Measurements from ENCODE around the gene MICA.
"Not testable (repeated sequence)": the region's sequence is repeated elsewhere in the genome, so short reads cannot be mapped to it uniquely, and the experiment has no call there.

The MICA gene

GRCh38 chr6:31400467-31401289 lies 2.7 kb upstream of the MICA start:
- Histone ChIP-seq H2BK15ac (replicated peaks; ENCODE audit: low read depth) (no peak overlapping the region), H4K5ac (ENCODE audit: low read length) (no peak overlapping the region), H2AK5ac (ENCODE audit: low read length) (no peak overlapping the region), H3K27ac (ENCODE audit: low read depth, low read length) (peak overlapping the region; percentile 8), H3K36me3 (ENCODE audit: control insufficient read depth, insufficient read depth, low read length) (no peaks in the 10 kb centered on the region), H3K4ac (ENCODE audit: low read depth, low read length) (no peak overlapping the region), H3K18ac (ENCODE audit: low read length) (peak overlapping the region; percentile 1), H3K4me2 (ENCODE audit: low read length) (peak overlapping the region; percentile 49), H3K9ac (ENCODE audit: low read length) (peak overlapping the region; percentile 86), H3K4me3 (ENCODE audit: low read length) (peak overlapping the region; percentile 69), H3K56ac (ENCODE audit: low read length) (peak overlapping the region; percentile 91), H2BK120ac (ENCODE audit: low read depth, low read length) (no peak overlapping the region), H4K8ac (ENCODE audit: low read depth, low read length) (no peak overlapping the region), H3K79me2 (ENCODE audit: control insufficient read depth, insufficient read depth, low read length) (peaks cover 9% of the 10 kb centered on the region), H3K27me3 (ENCODE audit: insufficient read depth, low read length, poor library complexity) (no peaks in the 10 kb centered on the region), H3K4me1 (ENCODE audit: control insufficient read depth, low read depth, low read length) (peaks cover 3% of the 10 kb centered on the region), H3K79me1 (ENCODE audit: low read length) (peaks cover 3% of the 10 kb centered on the region), H3K23ac (ENCODE audit: low read length) (no peak overlapping the region), H2BK5ac (ENCODE audit: low read length) (no peak overlapping the region)
- no CpG with 5 or more reads among the region's 30 CpGs for WGBS (ENCODE audit: extremely low coverage, insufficient coverage, low lambda C conversion rate)
- DNase-seq = peak; percentile 77

GRCh38 chr6:31401403-31401802 lies 2.0 kb upstream of the MICA start:
- Histone ChIP-seq H3K9ac (ENCODE audit: low read length) (peak overlapping the region; percentile 14), H3K36me3 (ENCODE audit: control insufficient read depth, insufficient read depth, low read length) (no peaks in the 10 kb centered on the region), H3K27ac (ENCODE audit: low read depth, low read length) (no peak overlapping the region), H3K56ac (ENCODE audit: low read length) (no peak overlapping the region), H3K4me2 (ENCODE audit: low read length) (no peak overlapping the region), H2BK120ac (ENCODE audit: low read depth, low read length) (no peak overlapping the region), H3K4me1 (ENCODE audit: control insufficient read depth, low read depth, low read length) (peaks cover 6% of the 10 kb centered on the region), H2BK5ac (ENCODE audit: low read length) (no peak overlapping the region), H3K79me2 (ENCODE audit: control insufficient read depth, insufficient read depth, low read length) (peaks cover 15% of the 10 kb centered on the region), H4K5ac (ENCODE audit: low read length) (no peak overlapping the region), H2BK15ac (replicated peaks; ENCODE audit: low read depth) (no peak overlapping the region), H3K79me1 (ENCODE audit: low read length) (peaks cover 5% of the 10 kb centered on the region), H3K27me3 (ENCODE audit: insufficient read depth, low read length, poor library complexity) (no peaks in the 10 kb centered on the region), H3K23ac (ENCODE audit: low read length) (no peak overlapping the region), H3K4ac (ENCODE audit: low read depth, low read length) (no peak overlapping the region), H3K18ac (ENCODE audit: low read length) (no peak overlapping the region), H2AK5ac (ENCODE audit: low read length) (no peak overlapping the region), H3K4me3 (ENCODE audit: low read length) (no peak overlapping the region), H4K8ac (ENCODE audit: low read depth, low read length) (no peak overlapping the region)
- peak; percentile 85 for DNase-seq
- WGBS (ENCODE audit: extremely low coverage, insufficient coverage, low lambda C conversion rate) = no CpG with 5 or more reads among the region's 4 CpGs

GRCh38 chr6:31402324-31403282 lies 792 bp upstream of the MICA start:
- peak overlapping the region; percentile 72 for H3K9ac ChIP-seq (ENCODE audit: low read length)
- peak overlapping the region; percentile 88 for H3K56ac ChIP-seq (ENCODE audit: low read length)
- no peak overlapping the region for H2BK120ac ChIP-seq (ENCODE audit: low read depth, low read length)
- WGBS (ENCODE audit: extremely low coverage, insufficient coverage, low lambda C conversion rate) = no CpG with 5 or more reads among the region's 27 CpGs
- H3K27ac ChIP-seq (ENCODE audit: low read depth, low read length) = peak overlapping the region; percentile 56
- no peaks in the 10 kb centered on the region for H3K36me3 ChIP-seq (ENCODE audit: control insufficient read depth, insufficient read depth, low read length)
- peaks cover 25% of the 10 kb centered on the region for H3K79me2 ChIP-seq (ENCODE audit: control insufficient read depth, insufficient read depth, low read length)
- no peak overlapping the region for H2BK15ac ChIP-seq (replicated peaks; ENCODE audit: low read depth)
- no peak overlapping the region for H3K23ac ChIP-seq (ENCODE audit: low read length)
- H4K5ac ChIP-seq (ENCODE audit: low read length) = no peak overlapping the region
- H3K4me3 ChIP-seq (ENCODE audit: low read length) = peak overlapping the region; percentile 34
- no peak overlapping the region for H2BK5ac ChIP-seq (ENCODE audit: low read length)
- no peak overlapping the region for H3K18ac ChIP-seq (ENCODE audit: low read length)
- DNase-seq = peak; percentile 59
- H2AK5ac ChIP-seq (ENCODE audit: low read length) = no peak overlapping the region
- peak overlapping the region; percentile 87 for H3K4me2 ChIP-seq (ENCODE audit: low read length)
- peaks cover 6% of the 10 kb centered on the region for H3K4me1 ChIP-seq (ENCODE audit: control insufficient read depth, low read depth, low read length)
- H4K8ac ChIP-seq (ENCODE audit: low read depth, low read length) = no peak overlapping the region
- H3K4ac ChIP-seq (ENCODE audit: low read depth, low read length) = peak overlapping the region; percentile 24
- H3K79me1 ChIP-seq (ENCODE audit: low read length) = peaks cover 5% of the 10 kb centered on the region
- H3K27me3 ChIP-seq (ENCODE audit: insufficient read depth, low read length, poor library complexity) = no peaks in the 10 kb centered on the region

- H3K4me3 ChIP-seq (ENCODE audit: low read length) = peak overlapping the region; percentile 96
- H3K4ac ChIP-seq (ENCODE audit: low read depth, low read length); H2BK5ac ChIP-seq (ENCODE audit: low read length); H3K4me1 ChIP-seq (ENCODE audit: control insufficient read depth, low read depth, low read length); H3K79me1 ChIP-seq (ENCODE audit: low read length); H2BK120ac ChIP-seq (ENCODE audit: low read depth, low read length); H4K5ac ChIP-seq (ENCODE audit: low read length); H3K27me3 ChIP-seq (ENCODE audit: insufficient read depth, low read length, poor library complexity); DNase-seq; H3K18ac ChIP-seq (ENCODE audit: low read length); H2AK5ac ChIP-seq (ENCODE audit: low read length); H2BK15ac ChIP-seq (replicated peaks; ENCODE audit: low read depth); H4K8ac ChIP-seq (ENCODE audit: low read depth, low read length); H3K23ac ChIP-seq (ENCODE audit: low read length); H3K36me3 ChIP-seq (ENCODE audit: control insufficient read depth, insufficient read depth, low read length): not testable (repeated sequence)
- peak overlapping the region; percentile 86 for H3K4me2 ChIP-seq (ENCODE audit: low read length)
- H3K9ac ChIP-seq (ENCODE audit: low read length) = peak overlapping the region; percentile 96
- H3K27ac ChIP-seq (ENCODE audit: low read depth, low read length) = peak overlapping the region; percentile 13
- no CpG with 5 or more reads among the region's 13 CpGs for WGBS (ENCODE audit: extremely low coverage, insufficient coverage, low lambda C conversion rate)
- peaks cover 34% of the 10 kb centered on the region for H3K79me2 ChIP-seq (ENCODE audit: control insufficient read depth, insufficient read depth, low read length)
- H3K56ac ChIP-seq (ENCODE audit: low read length) = peak overlapping the region; percentile 92
These were observed 618 bp downstream of the MICA start for GRCh38 chr6:31404061-31404364.

GRCh38 chr6:31405996-31406395 lies 2.6 kb downstream of the MICA start:
- no peak overlapping the region for H2BK120ac ChIP-seq (ENCODE audit: low read depth, low read length)
- H3K9ac ChIP-seq (ENCODE audit: low read length) = no peak overlapping the region
- no peak for DNase-seq
- no peak overlapping the region for H3K23ac ChIP-seq (ENCODE audit: low read length)
- H3K27ac ChIP-seq (ENCODE audit: low read depth, low read length) = no peak overlapping the region
- H3K4me2 ChIP-seq (ENCODE audit: low read length) = no peak overlapping the region
- no peak overlapping the region for H2BK5ac ChIP-seq (ENCODE audit: low read length)
- no peak overlapping the region for H4K5ac ChIP-seq (ENCODE audit: low read length)
- H3K4me1 ChIP-seq (ENCODE audit: control insufficient read depth, low read depth, low read length) = peaks cover 6% of the 10 kb centered on the region
- no CpG with 5 or more reads among the region's 5 CpGs for WGBS (ENCODE audit: extremely low coverage, insufficient coverage, low lambda C conversion rate)
- H2BK15ac ChIP-seq (replicated peaks; ENCODE audit: low read depth) = no peak overlapping the region
- H3K4ac ChIP-seq (ENCODE audit: low read depth, low read length) = no peak overlapping the region
- no peak overlapping the region for H3K18ac ChIP-seq (ENCODE audit: low read length)
- H2AK5ac ChIP-seq (ENCODE audit: low read length) = no peak overlapping the region
- no peak overlapping the region for H3K4me3 ChIP-seq (ENCODE audit: low read length)
- H3K79me2 ChIP-seq (ENCODE audit: control insufficient read depth, insufficient read depth, low read length) = peaks cover 43% of the 10 kb centered on the region
- H3K27me3 ChIP-seq (ENCODE audit: insufficient read depth, low read length, poor library complexity) = no peaks in the 10 kb centered on the region
- peaks cover 9% of the 10 kb centered on the region for H3K79me1 ChIP-seq (ENCODE audit: low read length)
- peaks cover under 1% of the 10 kb centered on the region for H3K36me3 ChIP-seq (ENCODE audit: control insufficient read depth, insufficient read depth, low read length)
- no peak overlapping the region for H3K56ac ChIP-seq (ENCODE audit: low read length)
- H4K8ac ChIP-seq (ENCODE audit: low read depth, low read length) = no peak overlapping the region

All from mesendoderm (in vitro differentiated cells).